Mesenchymal stem cell (in vitro differentiated cells and primary cell): ENCODE data around the gene AK2.
"Not testable (repeated sequence)": the region's sequence is repeated elsewhere in the genome, so short reads cannot be mapped to it uniquely, and the experiment has no call there.

Experiments used
- DNase-seq: peaks from one replicate; pipeline ENCODE4 v3.0.0-alpha.2; 2013
- H2AFZ ChIP-seq: one replicate; pipeline ENCODE4 v1.6.1; 2013; ENCODE audit warnings: low read depth, mild to moderate bottlenecking, control low read depth, inconsistent platforms, low read length, moderate library complexity
- H2AK5ac ChIP-seq: 2 replicates; pipeline ENCODE4 v1.6.1; 2013; ENCODE audit warnings: low read length, moderate library complexity, mild to moderate bottlenecking, inconsistent platforms; ENCODE audit not compliant: severe bottlenecking
- H2BK120ac ChIP-seq: one replicate; pipeline ENCODE4 v1.6.1; 2013; ENCODE audit warnings: low read depth, mild to moderate bottlenecking, inconsistent platforms, low read length, moderate library complexity
- H2BK12ac ChIP-seq, 2 experiments: one replicate each; pipeline ENCODE4 v1.6.1; 2013; ENCODE audit warnings: inconsistent platforms in 2 of 2, low read length in 2 of 2, mild to moderate bottlenecking in 2 of 2, moderate library complexity in 2 of 2, control low read depth in 1 of 2
- H2BK15ac ChIP-seq: one replicate; pipeline ENCODE4 v1.6.1; 2013; ENCODE audit warnings: mild to moderate bottlenecking, low read depth, inconsistent platforms; ENCODE audit not compliant: poor library complexity, severe bottlenecking
- H2BK5ac ChIP-seq: 2 replicates; pipeline ENCODE4 v1.6.1; 2013; ENCODE audit warnings: low read depth, mild to moderate bottlenecking, low read length, control low read depth, inconsistent platforms; ENCODE audit not compliant: poor library complexity, severe bottlenecking
- H3K14ac ChIP-seq, 2 experiments: one replicate each; pipeline ENCODE4 v1.6.1; 2013; ENCODE audit warnings: inconsistent platforms in 2 of 2, low read length in 2 of 2, control low read depth in 1 of 2, mild to moderate bottlenecking in 1 of 2, moderate library complexity in 1 of 2
- H3K18ac ChIP-seq, 2 experiments: one replicate each; pipeline ENCODE4 v1.6.1; 2013; ENCODE audit warnings: inconsistent platforms in 2 of 2, low read length in 2 of 2, control low read depth in 1 of 2, low read depth in 1 of 2, mild to moderate bottlenecking in 1 of 2
- H3K23ac ChIP-seq, 2 experiments: one replicate each; pipeline ENCODE4 v1.6.1; 2013; ENCODE audit warnings: inconsistent platforms in 2 of 2, low read length in 2 of 2, mild to moderate bottlenecking in 2 of 2, moderate library complexity in 2 of 2, control low read depth in 1 of 2
- H3K27ac ChIP-seq: 2 replicates; pipeline ENCODE4 v1.5.1; 2013; ENCODE audit warnings: mild to moderate bottlenecking, moderate library complexity, low read length, control low read depth, inconsistent platforms; ENCODE audit not compliant: poor library complexity, severe bottlenecking
- H3K27me3 ChIP-seq, 2 experiments: 2 replicates each; pipeline versions ENCODE4 v1.6.1 to v1.7.0; 2013; ENCODE audit warnings: low read length in 2 of 2, mild to moderate bottlenecking in 2 of 2, moderate library complexity in 2 of 2, control low read depth in 1 of 2, inconsistent platforms in 1 of 2; ENCODE audit not compliant: control insufficient read depth in 1 of 2, insufficient read depth in 1 of 2
- H3K36me3 ChIP-seq, 2 experiments: 2 replicates each; pipeline versions ENCODE4 v1.6.1 to v1.7.0; 2013; ENCODE audit warnings: low read length in 2 of 2, control low read depth in 1 of 2, inconsistent platforms in 1 of 2, low read depth in 1 of 2, mild to moderate bottlenecking in 1 of 2; ENCODE audit not compliant: insufficient read depth in 2 of 2, control insufficient read depth in 1 of 2
- H3K4ac ChIP-seq, 2 experiments: one replicate each; pipeline ENCODE4 v1.6.1; 2013; ENCODE audit warnings: inconsistent platforms in 2 of 2, low read length in 2 of 2, mild to moderate bottlenecking in 2 of 2, moderate library complexity in 2 of 2, control low read depth in 1 of 2, low read depth in 1 of 2
- H3K4me1 ChIP-seq: 2 replicates; pipeline ENCODE4 v1.6.1; 2013; ENCODE audit warnings: low read depth, low read length, control low read depth; ENCODE audit not compliant: control insufficient read depth, insufficient read depth
- H3K4me2 ChIP-seq: 2 replicates; pipeline ENCODE4 v1.6.1; 2013; ENCODE audit warnings: low read length, mild to moderate bottlenecking, inconsistent platforms; ENCODE audit not compliant: poor library complexity, severe bottlenecking
- H3K4me3 ChIP-seq, 2 experiments: 2 replicates each; pipeline versions ENCODE4 v1.5.1 to v1.7.0; 2013; ENCODE audit warnings: low read length in 2 of 2, mild to moderate bottlenecking in 2 of 2, control low read depth in 1 of 2, low read depth in 1 of 2; ENCODE audit not compliant: insufficient read depth in 1 of 2
- H3K79me1 ChIP-seq: replicated peaks from 2 replicates; pipeline ENCODE4 v1.6.1; 2013; ENCODE audit warnings: mild to moderate bottlenecking, control low read depth, low read length, inconsistent platforms; ENCODE audit not compliant: poor library complexity, severe bottlenecking
- H3K9ac ChIP-seq: 2 replicates; pipeline ENCODE4 v1.7.0; 2013; ENCODE audit warnings: mild to moderate bottlenecking, low read length, moderate library complexity
- H3K9me3 ChIP-seq: 2 replicates; pipeline ENCODE4 v1.7.0; 2013; ENCODE audit warnings: mild to moderate bottlenecking, low read length; ENCODE audit not compliant: control insufficient read depth
- H4K8ac ChIP-seq: one replicate; pipeline ENCODE4 v1.6.1; 2013; ENCODE audit warnings: inconsistent platforms, mild to moderate bottlenecking, low read length, moderate library complexity
- H4K91ac ChIP-seq: one replicate; pipeline ENCODE4 v1.6.1; 2013; ENCODE audit warnings: mild to moderate bottlenecking, low read length, inconsistent platforms
- WGBS: methylation state at CpG from one replicate; pipeline ENCODE4 v1.1.7; 2013; ENCODE audit warnings: mixed read lengths; 5-methylcytosine and 5-hydroxymethylcytosine counted together

Gene AK2

GRCh38 chr1:33024430-33025179, 12.1 kb downstream of the AK2 start:
- not testable (repeated sequence) for H3K23ac ChIP-seq, H2BK120ac ChIP-seq, H4K8ac ChIP-seq, DNase-seq, H3K14ac ChIP-seq, H3K9ac ChIP-seq, H2BK12ac ChIP-seq, H4K91ac ChIP-seq, H3K9me3 ChIP-seq, H3K4ac ChIP-seq, H2AFZ ChIP-seq, H3K4me1 ChIP-seq, H3K27ac ChIP-seq, H3K27me3 ChIP-seq, H3K4me3 ChIP-seq, H2BK15ac ChIP-seq, H3K18ac ChIP-seq, H2AK5ac ChIP-seq, H3K4me2 ChIP-seq, H2BK5ac ChIP-seq
- WGBS = 89% methylated on average over 4 of the region's 6 CpGs
- Histone ChIP-seq H3K79me1 (peaks cover 24% of the 10 kb centered on the region), H3K36me3 (peaks cover 11 to 62% of the 10 kb centered on the region in 2 experiments)

GRCh38 chr1:33022650-33023200, 14.0 kb downstream of the AK2 start:
- H3K27me3 ChIP-seq = no peaks in the 10 kb centered on the region
- H3K14ac ChIP-seq = no peak overlapping the region
- no peak overlapping the region for H2AFZ ChIP-seq
- no peak overlapping the region for H3K4ac ChIP-seq
- H2BK120ac ChIP-seq = no peak overlapping the region
- no peak overlapping the region for H2BK12ac ChIP-seq
- H2BK5ac ChIP-seq = no peak overlapping the region
- no peak overlapping the region for H3K4me3 ChIP-seq
- H3K9me3 ChIP-seq = no peaks in the 10 kb centered on the region
- no peak overlapping the region for H3K27ac ChIP-seq
- H4K8ac ChIP-seq = no peak overlapping the region
- no peak overlapping the region for H3K23ac ChIP-seq
- no peak overlapping the region for H3K18ac ChIP-seq
- peaks cover 11 to 68% of the 10 kb centered on the region in 2 experiments for H3K36me3 ChIP-seq
- H4K91ac ChIP-seq = no peak overlapping the region
- DNase-seq = no peak
- no peak overlapping the region for H3K9ac ChIP-seq
- no peak overlapping the region for H3K4me2 ChIP-seq
- H2BK15ac ChIP-seq = no peak overlapping the region
- H2AK5ac ChIP-seq = no peak overlapping the region
- peaks cover 3% of the 10 kb centered on the region for H3K4me1 ChIP-seq
- H3K79me1 ChIP-seq = peaks cover 14% of the 10 kb centered on the region

- H3K14ac ChIP-seq = no peak overlapping the region
- H3K27ac ChIP-seq = no peak overlapping the region
- no peak overlapping the region for H4K91ac ChIP-seq
- no peak overlapping the region for H2AK5ac ChIP-seq
- no peak overlapping the region for H3K4ac ChIP-seq
- peaks cover 11% of the 10 kb centered on the region for H3K79me1 ChIP-seq
- H2BK15ac ChIP-seq = no peak overlapping the region
- H3K27me3 ChIP-seq = no peaks in the 10 kb centered on the region
- no peak overlapping the region for H2BK120ac ChIP-seq
- DNase-seq = no peak
- H3K4me1 ChIP-seq = peaks cover 2% of the 10 kb centered on the region
- no peak overlapping the region for H3K23ac ChIP-seq
- no peak overlapping the region for H2BK12ac ChIP-seq
- H4K8ac ChIP-seq = no peak overlapping the region
- no peak overlapping the region for H3K4me3 ChIP-seq
- no peak overlapping the region for H3K4me2 ChIP-seq
- H3K9ac ChIP-seq = no peak overlapping the region
- no peak overlapping the region for H3K18ac ChIP-seq
- no peak overlapping the region for H2BK5ac ChIP-seq
- 93% methylated on average over 4 of the region's 4 CpGs for WGBS
- H3K36me3 ChIP-seq = peaks cover 14 to 75% of the 10 kb centered on the region in 2 experiments
- H2AFZ ChIP-seq = no peak overlapping the region
- H3K9me3 ChIP-seq = no peaks in the 10 kb centered on the region
Observed at GRCh38 chr1:33021567-33022431, 14.9 kb downstream of the AK2 start.

- Histone ChIP-seq H2BK5ac (no peak overlapping the region), H2BK15ac (no peak overlapping the region), H3K4me3 (no peak overlapping the region), H3K4ac (no peak overlapping the region), H3K23ac (no peak overlapping the region), H3K4me2 (no peak overlapping the region), H3K18ac (no peak overlapping the region), H3K36me3 (peaks cover 18 to 79% of the 10 kb centered on the region in 2 experiments), H3K14ac (no peak overlapping the region), H4K8ac (no peak overlapping the region), H3K27me3 (no peaks in the 10 kb centered on the region), H3K9me3 (no peaks in the 10 kb centered on the region), H2BK12ac (no peak overlapping the region), H2AFZ (no peak overlapping the region), H3K27ac (no peak overlapping the region), H3K79me1 (peaks cover 4% of the 10 kb centered on the region), H4K91ac (no peak overlapping the region), H2BK120ac (no peak overlapping the region), H3K4me1 (no peaks in the 10 kb centered on the region), H2AK5ac (no peak overlapping the region), H3K9ac (no peak overlapping the region)
- no peak for DNase-seq
- WGBS = 96% methylated on average over 2 of the region's 3 CpGs
Observed at GRCh38 chr1:33018112-33018511, 18.6 kb downstream of the AK2 start.
